Thoracic aorta (tissue), 2 donors: ENCODE measurements around the gene CLCN1. TPM values are rescaled to one million over a fixed set of nuclear protein-coding genes. Genes with fewer than 3 reads are reported as not detected.

Source experiments
- ATAC-seq: fragments of 150-250 bp; one replicate; pipeline ENCODE4 v1.8.0; 2017; ENCODE audit warnings: low read depth; ENCODE audit not compliant: insufficient number of reproducible peaks, low FRiP score
- DNase-seq: peaks from one replicate; pipeline ENCODE4 v3.0.0-alpha.2; 2020; ENCODE audit warnings: low spot score
- H3K27ac ChIP-seq, 2 donors: fragments of 200-600 bp; sonication (generic); 1 replicate in 1 of 2; 2 replicates in 1 of 2; pipeline ENCODE4 v1.5.1; 2016; ENCODE audit warnings: mild to moderate bottlenecking in 2 of 2, moderate library complexity in 2 of 2
- H3K27me3 ChIP-seq: fragments of 200-600 bp; sonication (generic); replicated peaks from 2 replicates; pipeline ENCODE4 v1.6.0; 2016; ENCODE audit warnings: mild to moderate bottlenecking; ENCODE audit not compliant: insufficient read depth
- H3K36me3 ChIP-seq: fragments of 200-600 bp; sonication (generic); one replicate; pipeline ENCODE4 v1.5.1; 2016
- H3K4me1 ChIP-seq, 2 donors: fragments of 200-600 bp; sonication (generic); 1 replicate in 1 of 2; 2 replicates in 1 of 2; pipeline versions ENCODE4 v1.5.1 to v1.6.0; 2016; ENCODE audit warnings: low read depth in 2 of 2, mild to moderate bottlenecking in 1 of 2; ENCODE audit not compliant: control insufficient read depth in 1 of 2
- H3K4me3 ChIP-seq: fragments of 200-600 bp; sonication (generic); 2 replicates; pipeline ENCODE4 v1.5.1; 2016; ENCODE audit warnings: mild to moderate bottlenecking
- H3K9me3 ChIP-seq: fragments of 200-600 bp; sonication (generic); 2 replicates; pipeline ENCODE4 v1.5.1; 2016
- CTCF ChIP-seq: fragments of 200-600 bp; sonication (generic); IDR thresholded peaks from one replicate; pipeline ENCODE4 v1.5.1; 2019; ENCODE audit warnings: antibody characterized with exemption
- total RNA-seq, 2 donors: library from RNA; depleted of rRNA; stranded (reverse); fragments of >200 nt; gene quantifications; one replicate each; pipeline versions ENCODE4 v1.1.0 to v1.2.3, GENCODE V29; 2016

CLCN1 gene
- total RNA-seq, 2 donors from 2014 or later, result 0.68 TPM; not detected in 1

GRCh38 chr7:143356414-143357050, 40.6 kb downstream of the CLCN1 start:
- Histone ChIP-seq H3K4me3 (no peak overlapping the region), H3K27me3 (no peaks in the 10 kb centered on the region), H3K4me1 (peaks cover 1 to 3% of the 10 kb centered on the region in 2 donors), H3K9me3 (no peaks in the 10 kb centered on the region), H3K36me3 (no peaks in the 10 kb centered on the region), H3K27ac (no peak overlapping the region)
- DNase-seq (no peak), ATAC-seq (no peak)
- TF ChIP-seq CTCF, result no peak

- Histone ChIP-seq H3K9me3 (no peaks in the 10 kb centered on the region), H3K36me3 (no peaks in the 10 kb centered on the region), H3K4me1 (peaks cover 6 to 11% of the 10 kb centered on the region in 2 donors), H3K27ac (no peak overlapping the region), H3K4me3 (no peak overlapping the region), H3K27me3 (peaks cover 4% of the 10 kb centered on the region)
- no peak for TF ChIP-seq CTCF
- no peak for ATAC-seq
- no peak for DNase-seq
Observed at GRCh38 chr7:143358626-143359025, 42.7 kb downstream of the CLCN1 start.

- no peak for TF ChIP-seq CTCF
- Histone ChIP-seq H3K9me3 (no peaks in the 10 kb centered on the region), H3K27ac (no peak overlapping the region), H3K4me1 (peaks cover 6 to 11% of the 10 kb centered on the region in 2 donors), H3K36me3 (no peaks in the 10 kb centered on the region), H3K27me3 (peaks cover 4% of the 10 kb centered on the region), H3K4me3 (no peak overlapping the region)
- DNase-seq, result no peak
- ATAC-seq, result no peak
Observed at GRCh38 chr7:143359771-143360353, 44.0 kb downstream of the CLCN1 start.

- peaks cover 4% of the 10 kb centered on the region for H3K27me3 ChIP-seq
- H3K9me3 ChIP-seq, result no peaks in the 10 kb centered on the region
- H3K27ac ChIP-seq, result no peak overlapping the region
- TF ChIP-seq CTCF, result no peak
- H3K4me3 ChIP-seq, result peak overlapping the region; percentile 75
- H3K4me1 ChIP-seq, result peaks cover 6 to 11% of the 10 kb centered on the region in 2 donors
- H3K36me3 ChIP-seq, result no peaks in the 10 kb centered on the region
- ATAC-seq, result no peak
- no peak for DNase-seq
Observed at GRCh38 chr7:143360788-143361551, 45.1 kb downstream of the CLCN1 start.

GRCh38 chr7:143361552-143362130, 45.7 kb downstream of the CLCN1 start:
- Histone ChIP-seq H3K4me3 (peak overlapping the region; percentile 75), H3K27me3 (peaks cover 4% of the 10 kb centered on the region), H3K27ac (no peak overlapping the region), H3K36me3 (no peaks in the 10 kb centered on the region), H3K4me1 (peaks cover 6 to 11% of the 10 kb centered on the region in 2 donors), H3K9me3 (no peaks in the 10 kb centered on the region)
- TF ChIP-seq CTCF, result no peak
- no peak for ATAC-seq
- no peak for DNase-seq
